Jurkat, Clone E6-1 (cell line): ENCODE results near the gene TBC1D9B. TPM values are rescaled to one million over a fixed set of nuclear protein-coding genes. Genes with fewer than 3 reads are reported as not detected.

ENCODE experiments used
- DNase-seq: peaks from one replicate; pipeline ENCODE4 v3.0.0-alpha.2; 2011; ENCODE audit warnings: low read depth, low spot score
- H3K4me3 ChIP-seq: 2 replicates; pipeline ENCODE4 v1.5.1; 2011; ENCODE audit warnings: mild to moderate bottlenecking, low read length, control low read depth, moderate library complexity
- polyA plus RNA-seq: library from polyadenylated mRNA; unstranded; fragments of >200 nt; gene quantifications from one replicate; pipeline ENCODE4 v1.2.1, GENCODE V29; 2012; ENCODE audit warnings: missing spikeins; ENCODE audit not compliant: insufficient read length, insufficient read depth

Gene TBC1D9B
- polyA plus RNA-seq, result 129 TPM

GRCh38 chr5:179907556-179908324, at the start of gene TBC1D9B:
Gene TBC1D9B, minus strand, starts transcription at chr5:179907897. Its CDS starts 76 bp downstream, at chr5:179907821.
- peak within 1 kb of the TSS; percentile 79 for H3K4me3 ChIP-seq
- DNase-seq, result peak; percentile 30

- H3K4me3 ChIP-seq, result no peak overlapping the region
- no peak for DNase-seq
These were observed 47.9 kb upstream of the TBC1D9B start for GRCh38 chr5:179955630-179956029.

GRCh38 chr5:179955062-179955461, 47.4 kb upstream of the TBC1D9B start:
- DNase-seq, result no peak

GRCh38 chr5:179954434-179954833, 46.7 kb upstream of the TBC1D9B start:
- no peak for DNase-seq
- no peak overlapping the region for H3K4me3 ChIP-seq

More at GRCh38 chr5:179955062-179955461, 47.4 kb upstream of the TBC1D9B start:
- no peak overlapping the region for H3K4me3 ChIP-seq

- H3K4me3 ChIP-seq, result no peak overlapping the region
- no peak for DNase-seq
These were observed 46.3 kb upstream of the TBC1D9B start for GRCh38 chr5:179953987-179954386.

GRCh38 chr5:179936976-179937681, 29.4 kb upstream of the TBC1D9B start:
- no peak for DNase-seq
- no peak overlapping the region for H3K4me3 ChIP-seq

GRCh38 chr5:179930788-179931473, 23.2 kb upstream of the TBC1D9B start:
- no peak overlapping the region for H3K4me3 ChIP-seq
- DNase-seq, result no peak

GRCh38 chr5:179927824-179928223, 20.1 kb upstream of the TBC1D9B start:
- H3K4me3 ChIP-seq, result no peak overlapping the region
- no peak for DNase-seq

GRCh38 chr5:179926657-179927056, 19.0 kb upstream of the TBC1D9B start:
- no peak overlapping the region for H3K4me3 ChIP-seq
- DNase-seq, result no peak

GRCh38 chr5:179923436-179923835, 15.7 kb upstream of the TBC1D9B start:
- DNase-seq, result peak; percentile 30
- no peak overlapping the region for H3K4me3 ChIP-seq

- H3K4me3 ChIP-seq, result no peak overlapping the region
- no peak for DNase-seq
These were observed 12.5 kb upstream of the TBC1D9B start for GRCh38 chr5:179920175-179920574.

- no peak overlapping the region for H3K4me3 ChIP-seq
- peak; percentile 21 for DNase-seq
These were observed 11.9 kb upstream of the TBC1D9B start for GRCh38 chr5:179919487-179920060.

- no peak overlapping the region for H3K4me3 ChIP-seq
- DNase-seq, result no peak
These were observed 11.2 kb upstream of the TBC1D9B start for GRCh38 chr5:179918742-179919486.

- H3K4me3 ChIP-seq, result no peak overlapping the region
- DNase-seq, result no peak
These were observed 8.8 kb upstream of the TBC1D9B start for GRCh38 chr5:179916523-179916922.

GRCh38 chr5:179915406-179915935, 7.8 kb upstream of the TBC1D9B start:
- no peak for DNase-seq
- H3K4me3 ChIP-seq, result no peak overlapping the region

- H3K4me3 ChIP-seq, result no peak overlapping the region
- DNase-seq, result no peak
These were observed 6.5 kb upstream of the TBC1D9B start for GRCh38 chr5:179914032-179914755.

GRCh38 chr5:179913461-179913860, 5.8 kb upstream of the TBC1D9B start:
- no peak for DNase-seq
- no peak overlapping the region for H3K4me3 ChIP-seq

GRCh38 chr5:179912951-179913350, 5.3 kb upstream of the TBC1D9B start:
- no peak for DNase-seq
- H3K4me3 ChIP-seq, result no peak overlapping the region
